ENCODE results near the gene SLIT3. TPM values are rescaled to one million over a fixed set of nuclear protein-coding genes. Genes with fewer than 3 reads are reported as not detected.

SLIT3 gene
- total RNA-seq, 1 experiment from 2014 or later: not detected

- CTCF ChIA-PET: no interaction called here
- H3K36me3 ChIP-seq (ENCODE audit: low read depth): no peaks in the 10 kb centered on the region
- no peaks in the 10 kb centered on the region for H3K4me1 ChIP-seq (replicated peaks; ENCODE audit: insufficient read depth)
- no peak overlapping the region for H2AFZ ChIP-seq
- no peaks in the 10 kb centered on the region for H4K20me1 ChIP-seq (ENCODE audit: insufficient read depth)
- peaks cover 46% of the 10 kb centered on the region for H3K27me3 ChIP-seq (ENCODE audit: insufficient read depth, low read depth)
- no peak overlapping the region for H3K4me3 ChIP-seq
- BruUV-seq (replicated peaks): no TSS peak
- no peaks in the 10 kb centered on the region for H3F3A ChIP-seq (ENCODE audit: insufficient read depth, low read depth)
- TF ChIP-seq CTCF (conservative IDR thresholded peaks at IDR 0.05) (no peak), EZH2 (IDR thresholded peaks at IDR 0.05; ENCODE audit: low read depth) (no peak)
- no peaks in the 10 kb centered on the region for H3K79me2 ChIP-seq (ENCODE audit: low read depth)
- H3K27ac ChIP-seq: no peak overlapping the region
- DNase-seq: no peak
- POLR2A ChIA-PET (ENCODE audit: unreplicated experiment): interaction anchor here (0.7 kb wide), 1 partner anchor 794 kb away, joined by 5 read pairs; no protein-coding TSS in a partner anchor
- H3K9me2 ChIP-seq (ENCODE audit: insufficient read depth): no peaks in the 10 kb centered on the region
- no peak overlapping the region for H3K4me2 ChIP-seq
- intact Hi-C loops (cut with micrococcal nuclease; ENCODE audit: unreplicated experiment): no loop called here
- H3K9me3 ChIP-seq (ENCODE audit: insufficient read depth, low read depth): no peaks in the 10 kb centered on the region
These were observed 264.7 kb downstream of the SLIT3 start for GRCh38 chr5:169036079-169036805.

- 0 out of 2 replicates have a peak, but pooled peaks cover 4% of the 10 kb centered on the region for H3K9me3 ChIP-seq (ENCODE audit: insufficient read depth, low read depth)
- POLR2A ChIA-PET (ENCODE audit: unreplicated experiment): no interaction called here
These were observed 271.2 kb downstream of the SLIT3 start for GRCh38 chr5:169029661-169030274.

GRCh38 chr5:169029037-169029436, 271.9 kb downstream of the SLIT3 start:
- Histone ChIP-seq H4K20me1 (ENCODE audit: insufficient read depth) (no peaks in the 10 kb centered on the region), H3K27me3 (ENCODE audit: insufficient read depth, low read depth) (peaks cover 14% of the 10 kb centered on the region), H3K4me2 (no peak overlapping the region), H3F3A (ENCODE audit: insufficient read depth, low read depth) (no peaks in the 10 kb centered on the region), H3K79me2 (ENCODE audit: low read depth) (no peaks in the 10 kb centered on the region), H3K4me3 (no peak overlapping the region), H2AFZ (no peak overlapping the region), H3K9me3 (ENCODE audit: insufficient read depth, low read depth) (0 out of 2 replicates have a peak, but pooled peaks cover 4% of the 10 kb centered on the region), H3K4me1 (replicated peaks; ENCODE audit: insufficient read depth) (no peaks in the 10 kb centered on the region), H3K9me2 (ENCODE audit: insufficient read depth) (no peaks in the 10 kb centered on the region), H3K36me3 (ENCODE audit: low read depth) (no peaks in the 10 kb centered on the region), H3K27ac (no peak overlapping the region)
- intact Hi-C loops (cut with micrococcal nuclease; ENCODE audit: unreplicated experiment): no loop called here
- ChIA-PET CTCF (no interaction called here), POLR2A (ENCODE audit: unreplicated experiment) (no interaction called here)
- no peak for TF ChIP-seq CTCF (conservative IDR thresholded peaks at IDR 0.05)
- no peak for TF ChIP-seq EZH2 (IDR thresholded peaks at IDR 0.05; ENCODE audit: low read depth)
- BruUV-seq (replicated peaks): no TSS peak
- DNase-seq: no peak

More at GRCh38 chr5:169029661-169030274, 271.2 kb downstream of the SLIT3 start:
- CTCF ChIA-PET: no interaction called here
- no TSS peak for BruUV-seq (replicated peaks)
- H2AFZ ChIP-seq: no peak overlapping the region
- H3K27me3 ChIP-seq (ENCODE audit: insufficient read depth, low read depth): peaks cover 9% of the 10 kb centered on the region
- TF ChIP-seq EZH2 (IDR thresholded peaks at IDR 0.05; ENCODE audit: low read depth) (no peak), CTCF (conservative IDR thresholded peaks at IDR 0.05) (no peak)
- H3K4me2 ChIP-seq: no peak overlapping the region
- no peaks in the 10 kb centered on the region for H3F3A ChIP-seq (ENCODE audit: insufficient read depth, low read depth)
- DNase-seq: no peak
- H4K20me1 ChIP-seq (ENCODE audit: insufficient read depth): no peaks in the 10 kb centered on the region
- no peak overlapping the region for H3K4me3 ChIP-seq
- intact Hi-C loops (cut with micrococcal nuclease; ENCODE audit: unreplicated experiment): no loop called here
- no peaks in the 10 kb centered on the region for H3K9me2 ChIP-seq (ENCODE audit: insufficient read depth)
- no peaks in the 10 kb centered on the region for H3K79me2 ChIP-seq (ENCODE audit: low read depth)
- no peaks in the 10 kb centered on the region for H3K4me1 ChIP-seq (replicated peaks; ENCODE audit: insufficient read depth)
- no peaks in the 10 kb centered on the region for H3K36me3 ChIP-seq (ENCODE audit: low read depth)
- no peak overlapping the region for H3K27ac ChIP-seq

Data from PC-9 (cell line).